Measurements from ENCODE around the gene KRT81. TPM values are rescaled to one million over a fixed set of nuclear protein-coding genes. Genes with fewer than 3 reads are reported as not detected.

Gene KRT81
- total RNA-seq, 1 donor from 2014 or later, result not detected

GRCh38 chr12:52284562-52285171 lies 6.7 kb downstream of the KRT81 start:
- no peaks in the 10 kb centered on the region for H3K9me3 Mint-ChIP-seq
- no peak overlapping the region for H3K4me3 Mint-ChIP-seq (ENCODE audit: low read depth)
- H3K36me3 Mint-ChIP-seq (ENCODE audit: low read depth), result no peaks in the 10 kb centered on the region
- intact Hi-C loops (cut with micrococcal nuclease), result no loop called here
- no peak overlapping the region for H3K27ac Mint-ChIP-seq
- DNase-seq (ENCODE audit: low spot score), result no peak
- peaks cover 10% of the 10 kb centered on the region for H3K4me1 Mint-ChIP-seq (ENCODE audit: low read depth)
- peaks cover 6% of the 10 kb centered on the region for H3K27me3 Mint-ChIP-seq (ENCODE audit: low read depth)

DNA sequence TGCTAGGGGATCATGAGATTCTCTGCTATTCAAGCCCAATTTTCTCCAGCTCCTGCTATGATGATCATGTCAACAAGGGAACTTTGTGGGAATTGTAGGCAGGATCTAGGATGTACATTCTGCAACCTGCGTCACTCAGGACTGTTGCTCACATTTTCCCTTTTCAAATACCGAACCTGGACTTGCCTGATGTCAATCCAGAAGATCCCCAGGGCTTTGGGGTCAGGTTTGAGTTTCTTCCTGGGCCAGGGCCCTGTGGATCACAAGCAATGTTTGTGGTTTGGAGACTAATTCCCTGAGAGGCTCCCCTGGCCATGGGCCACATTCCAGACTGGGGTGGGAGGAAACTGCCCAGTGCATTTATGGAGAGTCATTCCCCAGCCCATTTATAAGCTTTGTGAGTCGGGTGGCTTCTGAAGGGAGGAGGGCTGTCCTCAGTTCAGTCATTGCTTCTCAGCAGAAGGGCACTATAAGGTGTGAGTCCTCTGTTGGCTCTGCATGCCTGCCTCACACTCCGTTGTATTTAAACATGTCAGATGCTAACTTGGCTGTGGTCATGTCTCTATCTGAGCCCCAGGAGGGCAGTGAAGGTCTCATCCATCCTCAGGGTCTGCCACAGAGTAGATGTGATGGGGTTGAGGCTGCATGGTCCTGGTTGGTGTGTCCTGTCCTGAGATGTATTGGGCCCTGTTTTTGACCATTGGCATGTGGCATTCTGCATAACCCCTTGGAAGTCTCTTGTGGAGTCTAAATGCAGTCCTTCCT lies 10.4 kb downstream of the KRT81 start:
- intact Hi-C loops (cut with micrococcal nuclease), result no loop called here

DNA sequence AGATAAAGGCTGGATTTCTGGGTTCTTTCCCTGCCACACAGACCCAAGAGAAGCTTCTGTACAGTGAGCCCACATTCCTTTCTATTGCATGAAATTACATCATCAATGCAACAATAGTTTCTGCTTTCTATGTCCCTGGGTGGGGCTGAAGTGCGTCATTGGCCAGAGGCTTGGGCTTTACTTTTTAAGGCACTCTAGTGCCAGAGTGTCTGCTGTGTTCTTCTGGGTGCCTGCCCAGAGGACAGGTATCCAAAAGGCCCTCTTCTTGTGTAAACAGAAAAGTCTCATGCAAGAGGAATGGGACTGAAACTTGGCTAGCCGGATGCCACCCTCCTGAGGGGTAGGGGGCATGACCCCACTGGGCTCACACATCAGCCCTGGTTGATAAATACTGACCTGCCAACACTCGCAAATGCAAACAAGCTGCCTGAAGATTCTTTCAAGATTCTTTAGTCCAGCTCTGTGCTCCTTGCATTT lies 11.0 kb downstream of the KRT81 start:
- Mint-ChIP-seq H3K4me1 (ENCODE audit: low read depth) (peaks cover 3% of the 10 kb centered on the region), H3K27ac (no peak overlapping the region), H3K4me3 (ENCODE audit: low read depth) (no peak overlapping the region), H3K27me3 (ENCODE audit: low read depth) (peaks cover 24% of the 10 kb centered on the region), H3K9me3 (no peaks in the 10 kb centered on the region), H3K36me3 (ENCODE audit: low read depth) (no peaks in the 10 kb centered on the region)
- intact Hi-C loops (cut with micrococcal nuclease), result no loop called here
- DNase-seq (ENCODE audit: low spot score), result no peak

More for the DNA sequence above, 10.4 kb downstream of the KRT81 start:
- Mint-ChIP-seq H3K36me3 (ENCODE audit: low read depth) (no peaks in the 10 kb centered on the region), H3K27ac (no peak overlapping the region), H3K9me3 (no peaks in the 10 kb centered on the region), H3K4me1 (ENCODE audit: low read depth) (peaks cover 3% of the 10 kb centered on the region), H3K4me3 (ENCODE audit: low read depth) (no peak overlapping the region), H3K27me3 (ENCODE audit: low read depth) (peaks cover 24% of the 10 kb centered on the region)
- no peak for DNase-seq (ENCODE audit: low spot score)

GRCh38 chr12:52279422-52280318 lies 11.7 kb downstream of the KRT81 start:
- Mint-ChIP-seq H3K4me3 (ENCODE audit: low read depth) (no peak overlapping the region), H3K27ac (no peak overlapping the region), H3K4me1 (ENCODE audit: low read depth) (peaks cover 3% of the 10 kb centered on the region), H3K36me3 (ENCODE audit: low read depth) (no peaks in the 10 kb centered on the region), H3K27me3 (ENCODE audit: low read depth) (peaks cover 28% of the 10 kb centered on the region), H3K9me3 (no peaks in the 10 kb centered on the region)
- intact Hi-C loops (cut with micrococcal nuclease), result loop anchor here (5.0 kb wide), 1 partner anchor 57 kb away; no protein-coding TSS in a partner anchor
- no peak for DNase-seq (ENCODE audit: low spot score)

DNA sequence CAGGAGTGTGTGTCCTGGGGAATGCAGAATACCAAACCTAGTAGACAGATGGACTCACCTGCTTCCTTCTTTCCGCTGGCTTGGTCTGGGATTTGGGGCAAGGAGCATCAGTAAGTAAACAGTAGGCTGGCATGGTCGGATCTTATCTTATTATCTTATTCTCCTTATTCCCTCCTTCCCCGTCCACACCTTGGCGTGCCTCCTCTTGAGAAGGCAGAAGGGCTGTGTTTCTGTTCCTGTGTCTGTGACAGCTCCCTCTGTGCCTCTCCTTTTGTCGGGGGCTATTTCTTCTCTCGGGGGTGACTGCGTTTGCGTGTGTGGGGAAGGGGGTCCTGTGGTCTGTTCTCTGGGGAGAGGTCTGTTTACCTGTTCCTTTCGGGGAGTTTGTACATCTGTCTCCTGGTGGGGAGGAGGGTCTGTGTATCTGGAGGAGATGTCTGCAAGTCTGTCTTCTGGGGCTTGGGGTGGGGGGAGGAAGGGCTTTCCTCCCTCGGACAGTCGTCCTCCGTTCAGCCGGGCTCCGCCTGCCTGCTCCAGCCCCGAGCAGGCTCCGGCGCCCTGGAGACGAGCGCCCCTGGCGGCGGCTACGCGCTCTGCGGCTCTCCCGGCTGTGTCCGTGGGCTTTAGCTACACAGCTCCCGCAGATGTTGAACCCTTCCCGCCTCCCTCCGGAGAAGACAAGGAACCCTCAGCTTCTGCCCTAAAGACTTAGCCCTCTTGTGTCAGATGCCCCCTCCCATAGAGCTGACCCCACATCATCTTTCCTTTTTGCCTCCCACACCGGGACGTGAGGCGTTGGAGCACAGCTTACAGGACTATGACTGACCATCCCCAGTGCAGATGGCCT lies 12.5 kb downstream of the KRT81 start:
- Mint-ChIP-seq H3K27ac (no peak overlapping the region), H3K4me3 (ENCODE audit: low read depth) (no peak overlapping the region), H3K27me3 (ENCODE audit: low read depth) (peaks cover 35% of the 10 kb centered on the region), H3K4me1 (ENCODE audit: low read depth) (peaks cover 3% of the 10 kb centered on the region), H3K9me3 (no peaks in the 10 kb centered on the region), H3K36me3 (ENCODE audit: low read depth) (no peaks in the 10 kb centered on the region)
- intact Hi-C loops (cut with micrococcal nuclease), result loop anchor here (5.0 kb wide), 1 partner anchor 56 kb away; no protein-coding TSS in a partner anchor
- DNase-seq (ENCODE audit: low spot score), result peak; percentile 63

GRCh38 chr12:52277486-52278245 lies 13.7 kb downstream of the KRT81 start:
- peaks cover 39% of the 10 kb centered on the region for H3K27me3 Mint-ChIP-seq (ENCODE audit: low read depth)
- no peak overlapping the region for H3K4me3 Mint-ChIP-seq (ENCODE audit: low read depth)
- no peaks in the 10 kb centered on the region for H3K36me3 Mint-ChIP-seq (ENCODE audit: low read depth)
- peaks cover 3% of the 10 kb centered on the region for H3K4me1 Mint-ChIP-seq (ENCODE audit: low read depth)
- no peaks in the 10 kb centered on the region for H3K9me3 Mint-ChIP-seq
- intact Hi-C loops (cut with micrococcal nuclease), result loop anchor here (5.0 kb wide), 1 partner anchor 55 kb away; no protein-coding TSS in a partner anchor
- DNase-seq (ENCODE audit: low spot score), result no peak
- no peak overlapping the region for H3K27ac Mint-ChIP-seq

DNA sequence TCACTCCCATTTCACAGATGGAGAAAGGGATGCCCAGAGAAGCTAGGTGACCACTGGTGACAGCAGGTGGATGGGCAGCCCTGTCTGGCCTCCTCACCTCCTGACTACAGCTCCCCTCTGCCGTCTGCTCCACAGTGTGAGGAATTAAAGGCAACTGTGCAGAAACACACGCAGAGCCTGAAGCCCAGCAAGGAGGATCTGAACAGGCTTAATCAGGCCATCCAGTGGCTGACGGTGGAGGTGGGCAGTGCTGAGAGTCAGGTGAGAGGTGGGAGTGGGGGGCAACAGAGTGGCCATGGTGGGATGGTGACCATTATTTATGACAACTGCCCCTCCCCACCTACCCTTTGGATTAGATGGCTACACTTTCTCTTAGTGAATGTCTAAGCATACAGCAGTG lies 15.6 kb downstream of the KRT81 start:
- intact Hi-C loops (cut with micrococcal nuclease), result loop anchor here (5.0 kb wide), 1 partner anchor 53 kb away; no protein-coding TSS in a partner anchor
- DNase-seq (ENCODE audit: low spot score), result no peak
- H3K36me3 Mint-ChIP-seq (ENCODE audit: low read depth), result no peaks in the 10 kb centered on the region
- H3K27ac Mint-ChIP-seq, result no peak overlapping the region
- peaks cover 3% of the 10 kb centered on the region for H3K4me1 Mint-ChIP-seq (ENCODE audit: low read depth)
- H3K27me3 Mint-ChIP-seq (ENCODE audit: low read depth), result peaks cover 48% of the 10 kb centered on the region
- H3K9me3 Mint-ChIP-seq, result no peaks in the 10 kb centered on the region
- H3K4me3 Mint-ChIP-seq (ENCODE audit: low read depth), result no peak overlapping the region

DNA sequence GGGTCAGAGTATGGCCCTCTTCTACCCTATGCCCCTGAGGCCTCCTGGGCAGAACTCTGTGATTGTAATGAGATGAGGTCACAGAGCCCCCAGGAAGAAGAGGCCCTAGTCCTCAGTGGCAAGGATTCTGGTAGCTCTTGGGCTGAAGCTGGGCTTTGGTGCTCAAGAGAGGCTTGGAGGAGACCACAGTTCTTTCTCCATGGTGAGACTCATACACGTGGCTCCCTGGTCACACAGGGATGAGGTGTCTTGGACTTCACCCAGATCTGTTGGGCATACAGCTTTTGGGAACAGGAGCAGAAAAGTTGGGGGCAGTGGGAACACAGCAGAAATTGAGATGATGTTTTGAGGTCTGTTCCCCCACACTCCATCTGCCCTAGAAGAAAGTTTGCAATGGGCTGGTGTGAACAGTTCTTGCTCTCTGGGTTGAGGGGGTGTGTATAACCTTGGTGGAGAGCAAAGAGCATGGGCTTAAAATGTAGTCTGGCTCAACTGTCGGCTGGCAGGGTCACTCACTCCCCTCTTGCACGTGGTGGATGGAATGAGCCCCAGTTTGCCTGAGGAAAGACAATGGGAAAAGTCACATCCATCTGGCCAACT lies 16.7 kb downstream of the KRT81 start, which contains the start of gene KRT86:
Gene KRT86, plus strand, starts transcription at position 125 of the 600 bp plus-strand sequence. CDS start 27,272 bp downstream, outside the sequence.
- peaks cover 48% of the 10 kb centered on the region for H3K27me3 Mint-ChIP-seq (ENCODE audit: low read depth)
- no peaks in the 10 kb centered on the region for H3K9me3 Mint-ChIP-seq
- no peak for DNase-seq (ENCODE audit: low spot score)
- H3K27ac Mint-ChIP-seq, result no peak within 1 kb of the TSS
- H3K36me3 Mint-ChIP-seq (ENCODE audit: low read depth), result no peaks in the 10 kb centered on the region
- H3K4me3 Mint-ChIP-seq (ENCODE audit: low read depth), result no peak within 1 kb of the TSS
- H3K4me1 Mint-ChIP-seq (ENCODE audit: low read depth), result peaks cover 3% of the 10 kb centered on the region
- intact Hi-C loops (cut with micrococcal nuclease), result loop anchor here (5.0 kb wide), 1 partner anchor 52 kb away; no protein-coding TSS in a partner anchor

DNA sequence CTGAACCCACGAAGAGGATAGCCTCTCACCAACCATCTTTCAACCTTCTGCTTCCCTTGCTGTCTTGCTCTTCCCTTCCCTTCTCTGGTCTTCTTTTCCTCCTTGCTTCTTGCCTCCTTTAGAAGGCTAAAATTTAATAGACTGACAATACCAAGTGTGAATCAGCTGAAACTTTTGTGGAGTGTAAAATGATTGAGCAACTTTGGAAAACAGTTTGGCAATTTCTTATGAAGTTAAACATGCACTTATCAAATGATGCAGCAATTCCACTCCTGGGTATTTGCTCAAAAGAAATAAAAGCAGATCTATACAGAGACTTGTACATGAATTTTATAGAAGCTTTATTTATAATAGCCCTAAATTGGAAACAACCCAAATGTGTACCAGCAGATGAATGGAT lies 20.2 kb downstream of the KRT81 start:
- intact Hi-C loops (cut with micrococcal nuclease), result no loop called here
- H3K4me1 Mint-ChIP-seq (ENCODE audit: low read depth), result no peaks in the 10 kb centered on the region
- H3K4me3 Mint-ChIP-seq (ENCODE audit: low read depth), result no peak overlapping the region
- peaks cover 34% of the 10 kb centered on the region for H3K27me3 Mint-ChIP-seq (ENCODE audit: low read depth)
- H3K27ac Mint-ChIP-seq, result no peak overlapping the region
- no peak for DNase-seq (ENCODE audit: low spot score)
- H3K36me3 Mint-ChIP-seq (ENCODE audit: low read depth), result no peaks in the 10 kb centered on the region
- H3K9me3 Mint-ChIP-seq, result no peaks in the 10 kb centered on the region

- intact Hi-C loops (cut with micrococcal nuclease), result no loop called here
- no peak overlapping the region for H3K4me3 Mint-ChIP-seq (ENCODE audit: low read depth)
- no peak overlapping the region for H3K27ac Mint-ChIP-seq
- no peaks in the 10 kb centered on the region for H3K9me3 Mint-ChIP-seq
- no peaks in the 10 kb centered on the region for H3K36me3 Mint-ChIP-seq (ENCODE audit: low read depth)
- H3K27me3 Mint-ChIP-seq (ENCODE audit: low read depth), result peaks cover 34% of the 10 kb centered on the region
- no peaks in the 10 kb centered on the region for H3K4me1 Mint-ChIP-seq (ENCODE audit: low read depth)
- no peak for DNase-seq (ENCODE audit: low spot score)
Observed at GRCh38 chr12:52270541-52271070, 20.7 kb downstream of the KRT81 start.

DNA sequence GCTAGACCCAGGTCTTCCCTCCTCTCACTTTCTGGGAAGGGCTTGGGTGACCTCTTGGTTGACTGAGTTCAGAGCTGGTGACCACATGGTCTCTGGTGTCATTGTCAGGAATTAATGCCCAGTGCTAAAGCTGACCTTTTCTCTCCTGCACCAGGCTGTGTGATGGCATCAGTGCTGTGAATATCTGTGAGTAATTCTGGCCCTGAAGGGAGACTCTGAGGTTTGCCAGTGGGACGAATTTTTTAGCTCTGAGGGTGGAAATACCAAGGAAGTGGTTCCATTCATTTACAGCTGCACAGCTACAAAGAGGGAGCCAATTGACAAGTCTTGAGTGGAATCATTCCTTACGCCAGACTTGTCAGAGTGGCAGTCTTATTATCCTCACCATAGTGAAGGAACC lies 23.1 kb downstream of the KRT81 start:
- Mint-ChIP-seq H3K36me3 (ENCODE audit: low read depth) (no peaks in the 10 kb centered on the region), H3K27me3 (ENCODE audit: low read depth) (peaks cover 24% of the 10 kb centered on the region), H3K9me3 (no peaks in the 10 kb centered on the region), H3K27ac (no peak overlapping the region), H3K4me1 (ENCODE audit: low read depth) (no peaks in the 10 kb centered on the region), H3K4me3 (ENCODE audit: low read depth) (no peak overlapping the region)
- intact Hi-C loops (cut with micrococcal nuclease), result no loop called here
- DNase-seq (ENCODE audit: low spot score), result no peak
